Measurements from ENCODE around the gene ATP8A2. TPM values are rescaled to one million over a fixed set of nuclear protein-coding genes. Genes with fewer than 3 reads are reported as not detected.

ATP8A2 gene
- total RNA-seq, 1 donor from 2014 or later = 1.3 TPM

DNA sequence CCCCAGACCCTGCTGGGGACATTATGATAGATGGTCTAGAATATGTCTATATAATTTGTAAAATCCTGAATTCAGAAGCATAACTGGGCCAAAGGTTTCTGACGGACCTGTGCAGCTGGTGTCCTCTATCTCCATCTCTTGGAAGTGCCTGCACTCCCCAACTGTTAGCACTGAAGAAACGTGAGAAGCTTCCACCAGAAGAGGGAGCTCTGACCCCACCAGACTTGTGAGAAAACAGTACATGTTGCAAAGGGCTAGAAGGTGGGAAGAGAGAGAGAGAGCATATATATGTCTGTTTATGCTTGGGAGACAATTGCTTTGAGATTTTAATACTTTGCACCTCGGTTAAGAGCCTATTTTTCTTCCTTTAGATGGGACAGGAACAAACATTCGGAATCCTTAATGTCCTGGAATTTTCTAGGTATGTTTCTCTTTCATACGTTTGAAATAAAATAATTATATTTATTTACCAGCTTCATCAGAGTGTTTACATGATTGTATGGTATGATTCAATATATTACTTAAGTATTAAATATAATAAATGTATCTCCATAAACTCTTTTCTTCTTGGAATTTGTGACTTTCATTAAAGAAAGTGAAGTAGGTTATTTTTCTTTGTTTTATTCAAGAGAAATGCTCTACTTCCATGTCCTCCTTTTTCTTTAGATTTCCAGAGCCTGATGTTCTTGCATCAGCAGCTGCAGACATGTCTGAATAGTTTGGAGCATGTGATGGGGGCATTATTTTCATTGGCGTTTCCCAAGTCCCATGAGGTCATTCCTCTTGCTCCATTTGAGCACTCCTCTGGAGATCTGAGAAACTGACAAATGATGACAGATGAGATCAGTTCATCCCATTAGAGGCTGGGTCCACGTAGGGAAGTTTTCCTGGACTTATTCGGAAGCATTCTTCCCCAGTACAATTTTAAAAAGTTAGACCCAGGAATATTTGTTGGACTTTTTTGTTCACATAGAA lies 202.9 kb downstream of the ATP8A2 start:
- Histone ChIP-seq H3K27me3 (ENCODE audit: insufficient read depth, low read length) (no peaks in the 10 kb centered on the region), H4K20me1 (ENCODE audit: insufficient read depth, low read length) (no peaks in the 10 kb centered on the region), H3K27ac (ENCODE audit: low read depth, low read length) (no peak overlapping the region), H3K9me3 (ENCODE audit: insufficient read depth, low read depth, low read length) (no peaks in the 10 kb centered on the region), H3K4me1 (ENCODE audit: insufficient read depth, low read length) (no peaks in the 10 kb centered on the region), H3K9ac (ENCODE audit: low read length) (no peak overlapping the region), H2AFZ (ENCODE audit: low read depth, low read length) (no peak overlapping the region), H3K4me2 (ENCODE audit: low read length) (no peak overlapping the region), H3K4me3 (ENCODE audit: insufficient read depth, low read depth, low read length) (no peak overlapping the region), H3K36me3 (ENCODE audit: insufficient read depth, low read length) (no peaks in the 10 kb centered on the region), H3K79me2 (ENCODE audit: insufficient read depth, low read length) (no peaks in the 10 kb centered on the region)
- DNase-seq (ENCODE audit: low read depth) = peak; percentile 62
- Mint-ChIP-seq H3K4me3 (ENCODE audit: unreplicated experiment) (no peak overlapping the region), H3K4me1 (ENCODE audit: low read depth, unreplicated experiment) (peaks cover 5% of the 10 kb centered on the region), H3K27me3 (ENCODE audit: low read depth, unreplicated experiment) (peaks cover 26% of the 10 kb centered on the region), H3K36me3 (ENCODE audit: low read depth, unreplicated experiment) (no peaks in the 10 kb centered on the region), H3K27ac (ENCODE audit: unreplicated experiment) (peak overlapping the region; percentile 75), H3K9me3 (ENCODE audit: unreplicated experiment) (peaks cover 2% of the 10 kb centered on the region)
- FAIRE-seq = peak; percentile 68
- TF ChIP-seq EZH2 (IDR thresholded peaks at IDR 0.05; ENCODE audit: insufficient read depth, low read length) = no peak
- TF ChIP-seq, protein P1, sequence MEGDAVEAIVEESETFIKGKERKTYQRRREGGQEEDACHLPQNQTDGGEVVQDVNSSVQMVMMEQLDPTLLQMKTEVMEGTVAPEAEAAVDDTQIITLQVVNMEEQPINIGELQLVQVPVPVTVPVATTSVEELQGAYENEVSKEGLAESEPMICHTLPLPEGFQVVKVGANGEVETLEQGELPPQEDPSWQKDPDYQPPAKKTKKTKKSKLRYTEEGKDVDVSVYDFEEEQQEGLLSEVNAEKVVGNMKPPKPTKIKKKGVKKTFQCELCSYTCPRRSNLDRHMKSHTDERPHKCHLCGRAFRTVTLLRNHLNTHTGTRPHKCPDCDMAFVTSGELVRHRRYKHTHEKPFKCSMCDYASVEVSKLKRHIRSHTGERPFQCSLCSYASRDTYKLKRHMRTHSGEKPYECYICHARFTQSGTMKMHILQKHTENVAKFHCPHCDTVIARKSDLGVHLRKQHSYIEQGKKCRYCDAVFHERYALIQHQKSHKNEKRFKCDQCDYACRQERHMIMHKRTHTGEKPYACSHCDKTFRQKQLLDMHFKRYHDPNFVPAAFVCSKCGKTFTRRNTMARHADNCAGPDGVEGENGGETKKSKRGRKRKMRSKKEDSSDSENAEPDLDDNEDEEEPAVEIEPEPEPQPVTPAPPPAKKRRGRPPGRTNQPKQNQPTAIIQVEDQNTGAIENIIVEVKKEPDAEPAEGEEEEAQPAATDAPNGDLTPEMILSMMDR (IDR thresholded peaks at IDR 0.05; ENCODE audit: insufficient read depth, low read depth, low read length) = peak; percentile 94

DNA sequence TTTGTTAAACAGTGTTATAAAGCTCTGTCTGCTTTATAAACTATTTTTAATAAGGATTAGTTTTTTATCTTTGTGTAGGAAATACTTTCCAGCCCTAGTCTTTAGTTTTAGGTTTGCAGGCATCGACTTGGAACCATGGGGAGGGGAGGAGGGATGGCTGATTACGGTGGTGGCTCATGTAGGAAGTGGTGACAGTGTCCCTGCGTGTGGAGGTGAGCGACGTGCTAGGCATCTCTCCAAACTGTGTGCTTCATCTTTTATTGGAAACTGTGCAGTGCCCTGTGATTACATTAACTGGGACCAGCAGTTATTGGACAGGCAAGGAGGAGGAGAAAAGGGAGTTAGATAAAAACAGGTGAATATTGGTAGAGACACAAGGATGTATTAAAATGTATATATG lies 203.8 kb downstream of the ATP8A2 start:
- FAIRE-seq (no peak), DNase-seq (ENCODE audit: low read depth) (no peak)
- Mint-ChIP-seq H3K27ac (ENCODE audit: unreplicated experiment) (no peak overlapping the region), H3K36me3 (ENCODE audit: low read depth, unreplicated experiment) (no peaks in the 10 kb centered on the region), H3K9me3 (ENCODE audit: unreplicated experiment) (peaks cover 2% of the 10 kb centered on the region), H3K27me3 (ENCODE audit: low read depth, unreplicated experiment) (peaks cover 21% of the 10 kb centered on the region), H3K4me1 (ENCODE audit: low read depth, unreplicated experiment) (peaks cover 5% of the 10 kb centered on the region), H3K4me3 (ENCODE audit: unreplicated experiment) (no peak overlapping the region)
- no peaks in the 10 kb centered on the region for H3K79me2 ChIP-seq (ENCODE audit: insufficient read depth, low read length)
- no peaks in the 10 kb centered on the region for H4K20me1 ChIP-seq (ENCODE audit: insufficient read depth, low read length)
- no peaks in the 10 kb centered on the region for H3K9me3 ChIP-seq (ENCODE audit: insufficient read depth, low read depth, low read length)
- H3K4me1 ChIP-seq (ENCODE audit: insufficient read depth, low read length) = no peaks in the 10 kb centered on the region
- H2AFZ ChIP-seq (ENCODE audit: low read depth, low read length) = no peak overlapping the region
- no peaks in the 10 kb centered on the region for H3K36me3 ChIP-seq (ENCODE audit: insufficient read depth, low read length)
- no peak overlapping the region for H3K9ac ChIP-seq (ENCODE audit: low read length)
- no peak overlapping the region for H3K4me3 ChIP-seq (ENCODE audit: insufficient read depth, low read depth, low read length)
- TF ChIP-seq EZH2 (IDR thresholded peaks at IDR 0.05; ENCODE audit: insufficient read depth, low read length) = no peak
- TF ChIP-seq, protein P1 (IDR thresholded peaks at IDR 0.05; ENCODE audit: insufficient read depth, low read depth, low read length) = no peak
- H3K27ac ChIP-seq (ENCODE audit: low read depth, low read length) = no peak overlapping the region
- no peaks in the 10 kb centered on the region for H3K27me3 ChIP-seq (ENCODE audit: insufficient read depth, low read length)
- H3K4me2 ChIP-seq (ENCODE audit: low read length) = no peak overlapping the region

DNA sequence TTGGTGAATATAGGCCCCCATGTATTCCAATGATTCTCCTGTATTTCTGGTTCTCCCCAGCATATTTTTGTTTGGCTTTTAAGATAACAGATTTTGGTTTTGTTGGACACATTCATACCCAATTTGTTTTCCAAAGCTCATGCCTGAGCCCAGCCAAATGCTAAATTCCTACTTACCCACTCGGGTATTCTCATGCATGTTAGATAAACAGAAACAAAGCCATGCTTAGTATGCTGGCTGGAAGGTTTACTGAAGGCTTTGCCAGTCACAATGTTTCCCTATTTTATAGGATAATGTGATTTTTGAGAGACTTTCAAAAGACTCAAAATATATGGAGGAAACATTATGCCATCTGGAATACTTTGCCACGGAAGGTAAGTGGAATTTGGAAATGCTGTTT lies 206.8 kb downstream of the ATP8A2 start:
- H3K9me3 ChIP-seq (ENCODE audit: insufficient read depth, low read depth, low read length) = no peaks in the 10 kb centered on the region
- no peaks in the 10 kb centered on the region for H3K79me2 ChIP-seq (ENCODE audit: insufficient read depth, low read length)
- FAIRE-seq (no peak), DNase-seq (ENCODE audit: low read depth) (no peak)
- TF ChIP-seq, protein P1 (IDR thresholded peaks at IDR 0.05; ENCODE audit: insufficient read depth, low read depth, low read length) = no peak
- no peak for TF ChIP-seq EZH2 (IDR thresholded peaks at IDR 0.05; ENCODE audit: insufficient read depth, low read length)
- no peak overlapping the region for H3K4me2 ChIP-seq (ENCODE audit: low read length)
- Mint-ChIP-seq H3K27ac (ENCODE audit: unreplicated experiment) (no peak overlapping the region), H3K36me3 (ENCODE audit: low read depth, unreplicated experiment) (no peaks in the 10 kb centered on the region), H3K9me3 (ENCODE audit: unreplicated experiment) (peaks cover 2% of the 10 kb centered on the region), H3K27me3 (ENCODE audit: low read depth, unreplicated experiment) (peaks cover 13% of the 10 kb centered on the region), H3K4me1 (ENCODE audit: low read depth, unreplicated experiment) (peaks cover 5% of the 10 kb centered on the region), H3K4me3 (ENCODE audit: unreplicated experiment) (no peak overlapping the region)
- no peak overlapping the region for H3K27ac ChIP-seq (ENCODE audit: low read depth, low read length)
- H3K4me3 ChIP-seq (ENCODE audit: insufficient read depth, low read depth, low read length) = no peak overlapping the region
- H3K27me3 ChIP-seq (ENCODE audit: insufficient read depth, low read length) = no peaks in the 10 kb centered on the region
- no peaks in the 10 kb centered on the region for H4K20me1 ChIP-seq (ENCODE audit: insufficient read depth, low read length)
- H3K9ac ChIP-seq (ENCODE audit: low read length) = no peak overlapping the region
- H3K36me3 ChIP-seq (ENCODE audit: insufficient read depth, low read length) = no peaks in the 10 kb centered on the region
- no peak overlapping the region for H2AFZ ChIP-seq (ENCODE audit: low read depth, low read length)
- H3K4me1 ChIP-seq (ENCODE audit: insufficient read depth, low read length) = no peaks in the 10 kb centered on the region

All from astrocyte (in vitro differentiated cells and primary cell).